HUES64 (cell line): ENCODE data around the gene SLC16A5.

Source experiments
- H3K27ac ChIP-seq: 2 replicates; pipeline ENCODE4 v1.7.0; 2013; ENCODE audit warnings: low read depth, low read length, inconsistent platforms
- H3K27me3 ChIP-seq: 2 replicates; pipeline ENCODE4 v1.6.1; 2013; ENCODE audit warnings: mild to moderate bottlenecking, low read length; ENCODE audit not compliant: insufficient read depth
- H3K36me3 ChIP-seq: 2 replicates; pipeline ENCODE4 v1.6.1; 2013; ENCODE audit warnings: mild to moderate bottlenecking, low read length; ENCODE audit not compliant: insufficient read depth
- H3K4me1 ChIP-seq: 2 replicates; pipeline ENCODE4 v1.6.1; 2013; ENCODE audit warnings: mild to moderate bottlenecking, low read length, moderate library complexity; ENCODE audit not compliant: insufficient read depth
- H3K4me3 ChIP-seq: 2 replicates; pipeline ENCODE4 v1.5.1; 2013; ENCODE audit warnings: mild to moderate bottlenecking, low read length, moderate library complexity
- H3K9ac ChIP-seq: 2 replicates; pipeline ENCODE4 v1.6.1; 2013; ENCODE audit warnings: mild to moderate bottlenecking, low read depth, low read length
- H3K9me3 ChIP-seq: 2 replicates; pipeline ENCODE4 v1.6.1; 2013; ENCODE audit warnings: low read depth, low read length; ENCODE audit not compliant: insufficient read depth
- WGBS: fragments of 150-250, 120-280 bp; methylation state at CpG from one replicate; pipeline ENCODE4 v1.1.7; 2013; ENCODE audit warnings: missing lambda C conversion rate; 5-methylcytosine and 5-hydroxymethylcytosine counted together

Gene SLC16A5

GRCh38 chr17:75144816-75145512 is 57.2 kb downstream of the SLC16A5 start:
- H3K27me3 ChIP-seq: no peaks in the 10 kb centered on the region
- no peak overlapping the region for H3K4me3 ChIP-seq
- no peak overlapping the region for H3K27ac ChIP-seq
- H3K4me1 ChIP-seq: no peaks in the 10 kb centered on the region
- 97% methylated on average over 11 of the region's 11 CpGs for WGBS
- H3K9me3 ChIP-seq: no peaks in the 10 kb centered on the region
- no peak overlapping the region for H3K9ac ChIP-seq
- peaks cover 94% of the 10 kb centered on the region for H3K36me3 ChIP-seq

DNA sequence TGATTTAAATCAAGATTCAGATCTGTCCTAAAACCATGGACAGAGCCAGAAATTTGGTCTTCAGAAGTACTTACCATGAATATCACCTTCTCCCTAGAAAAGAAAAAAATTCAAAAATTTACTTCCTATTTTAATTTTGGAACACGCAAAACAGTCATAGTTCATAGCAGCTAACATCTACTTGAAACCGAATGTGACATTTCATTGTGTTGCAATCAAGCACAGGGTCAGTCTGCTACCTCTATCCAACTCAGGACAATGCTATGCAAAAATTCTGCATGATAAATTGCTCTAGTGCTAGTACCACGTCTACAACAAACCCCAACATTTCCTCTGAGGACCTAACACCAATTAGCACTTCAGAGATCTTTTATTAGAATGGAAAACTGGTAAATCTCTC is 58.8 kb downstream of the SLC16A5 start:
- 92% methylated on average over 3 of the region's 3 CpGs for WGBS
- H3K4me1 ChIP-seq: no peaks in the 10 kb centered on the region
- H3K27ac ChIP-seq: no peak overlapping the region
- H3K36me3 ChIP-seq: peaks cover 79% of the 10 kb centered on the region
- H3K27me3 ChIP-seq: no peaks in the 10 kb centered on the region
- H3K9ac ChIP-seq: no peak overlapping the region
- no peak overlapping the region for H3K4me3 ChIP-seq
- H3K9me3 ChIP-seq: no peaks in the 10 kb centered on the region

- H3K27ac ChIP-seq: no peak overlapping the region
Measured at GRCh38 chr17:75147878-75148546, 60.3 kb downstream of the SLC16A5 start.

GRCh38 chr17:75151930-75152329 is 64.2 kb downstream of the SLC16A5 start:
- Histone ChIP-seq H3K4me3 (peak overlapping the region; percentile 94), H3K4me1 (peaks cover 23% of the 10 kb centered on the region), H3K36me3 (peaks cover 27% of the 10 kb centered on the region), H3K27me3 (no peaks in the 10 kb centered on the region), H3K9ac (peak overlapping the region; percentile 95; the same call in 1 of the 2 replicates), H3K9me3 (no peaks in the 10 kb centered on the region), H3K27ac (no peak overlapping the region)
- WGBS: 72% methylated on average over 3 of the region's 6 CpGs

More at GRCh38 chr17:75147878-75148546, 60.3 kb downstream of the SLC16A5 start:
- Histone ChIP-seq H3K9me3 (no peaks in the 10 kb centered on the region), H3K4me3 (no peak overlapping the region), H3K4me1 (peaks cover 13% of the 10 kb centered on the region), H3K36me3 (peaks cover 66% of the 10 kb centered on the region), H3K27me3 (no peaks in the 10 kb centered on the region), H3K9ac (no peak overlapping the region)
- WGBS: 98% methylated on average over 6 of the region's 6 CpGs

GRCh38 chr17:75152523-75152921 is 64.8 kb downstream of the SLC16A5 start:
- H3K4me1 ChIP-seq: peaks cover 23% of the 10 kb centered on the region
- peak overlapping the region; percentile 71; the same call in 1 of the 2 replicates for H3K27ac ChIP-seq
- WGBS: 17% methylated on average over 5 of the region's 6 CpGs
- peaks cover 21% of the 10 kb centered on the region for H3K36me3 ChIP-seq
- no peaks in the 10 kb centered on the region for H3K9me3 ChIP-seq
- H3K9ac ChIP-seq: peak overlapping the region; percentile 95
- peak overlapping the region; percentile 94 for H3K4me3 ChIP-seq
- no peaks in the 10 kb centered on the region for H3K27me3 ChIP-seq

- Histone ChIP-seq H3K27ac (peak overlapping the region; percentile 78), H3K9me3 (no peaks in the 10 kb centered on the region), H3K36me3 (peaks cover 15% of the 10 kb centered on the region), H3K4me1 (peaks cover 23% of the 10 kb centered on the region), H3K4me3 (peak overlapping the region; percentile 94), H3K9ac (peak overlapping the region; percentile 95), H3K27me3 (no peaks in the 10 kb centered on the region)
- under 1% methylated on average over 28 of the region's 28 CpGs for WGBS
Measured at GRCh38 chr17:75152922-75153779, 65.4 kb downstream of the SLC16A5 start.

GRCh38 chr17:75153780-75154194 is 66.0 kb downstream of the SLC16A5 start:
- H3K27ac ChIP-seq: peak overlapping the region; percentile 78

DNA sequence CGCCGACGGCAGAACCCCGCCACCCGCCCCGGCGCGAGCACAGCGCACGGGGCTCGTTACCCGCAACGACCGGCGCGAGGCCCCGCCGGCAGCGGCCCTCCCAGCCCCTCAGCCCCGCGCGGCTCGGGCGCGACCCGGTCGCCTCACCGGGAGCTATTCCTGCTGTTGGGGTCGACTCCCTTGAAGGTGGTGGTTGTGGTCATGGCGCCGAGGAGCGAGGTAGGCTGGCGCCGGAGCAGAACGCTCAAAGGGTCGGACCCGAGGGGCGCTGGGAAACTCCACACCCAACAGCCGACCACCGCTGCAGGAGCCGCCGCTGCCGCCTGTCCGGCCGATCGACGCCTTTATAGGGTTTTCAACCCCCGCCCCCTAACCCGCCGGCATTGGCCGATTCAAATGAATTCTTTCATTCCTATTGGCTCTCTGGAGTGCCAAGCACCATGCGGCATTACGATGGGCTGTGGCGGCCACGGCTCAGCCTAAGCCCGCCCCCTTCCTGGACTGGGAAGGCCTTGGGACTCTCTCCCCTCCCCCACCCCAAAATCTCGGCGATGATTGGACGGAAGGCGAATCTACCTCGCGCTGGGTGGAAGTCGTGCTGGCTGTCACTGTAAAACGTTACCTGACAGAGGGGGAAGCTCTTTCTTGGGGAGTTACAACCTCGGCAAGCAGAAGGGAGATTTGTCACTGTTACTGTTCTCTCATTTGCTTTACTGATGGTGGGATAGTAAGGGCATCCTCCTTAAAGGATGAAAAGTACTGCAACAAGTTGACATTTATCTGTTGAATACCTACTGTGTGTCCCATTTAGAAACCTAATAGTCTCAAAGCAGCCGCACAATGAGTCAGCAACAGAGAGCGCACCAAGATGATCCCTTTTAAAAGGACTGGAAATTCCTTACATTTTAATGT is 66.7 kb downstream of the SLC16A5 start, which contains the start of gene JPT1:
TSS of gene JPT1 (minus strand) at position 318 of the 912 bp plus-strand sequence. CDS start at position 203, 115 bp downstream.
- peak within 1 kb of the TSS; percentile 78 for H3K27ac ChIP-seq
- peak within 1 kb of the TSS; percentile 95 for H3K9ac ChIP-seq
- 2% methylated on average over 67 of the region's 67 CpGs for WGBS
- H3K27me3 ChIP-seq: no peaks in the 10 kb centered on the region
- peak within 1 kb of the TSS; percentile 94 for H3K4me3 ChIP-seq
- H3K36me3 ChIP-seq: peaks cover 5% of the 10 kb centered on the region; the same call in 1 of the 2 replicates
- no peaks in the 10 kb centered on the region for H3K9me3 ChIP-seq
- peaks cover 23% of the 10 kb centered on the region for H3K4me1 ChIP-seq

More at GRCh38 chr17:75153780-75154194, 66.0 kb downstream of the SLC16A5 start:
- Histone ChIP-seq H3K9me3 (no peaks in the 10 kb centered on the region), H3K4me3 (peak overlapping the region; percentile 94), H3K36me3 (peaks cover 9% of the 10 kb centered on the region), H3K4me1 (peaks cover 23% of the 10 kb centered on the region), H3K9ac (peak overlapping the region; percentile 95), H3K27me3 (no peaks in the 10 kb centered on the region)
- WGBS: under 1% methylated on average over 35 of the region's 35 CpGs

GRCh38 chr17:75155191-75155601 is 67.4 kb downstream of the SLC16A5 start:
- WGBS: 78% methylated on average over 2 of the region's 3 CpGs
- Histone ChIP-seq H3K4me3 (peak overlapping the region; percentile 45), H3K27ac (peak overlapping the region; percentile 68; the same call in 1 of the 2 replicates), H3K36me3 (no peaks in the 10 kb centered on the region), H3K4me1 (peaks cover 23% of the 10 kb centered on the region), H3K27me3 (no peaks in the 10 kb centered on the region), H3K9ac (0 out of 2 replicates have a peak overlapping the region, but pooled peaks have one; percentile 0), H3K9me3 (no peaks in the 10 kb centered on the region)
